Uterus (tissue), 4 donors: ENCODE measurements around the gene SCN4A. TPM values are rescaled to one million over a fixed set of nuclear protein-coding genes. Genes with fewer than 3 reads are reported as not detected.

ENCODE experiments used
- DNase-seq, 2 donors: peaks; one replicate each; pipeline ENCODE4 v3.0.0-alpha.2; 2019 to 2020
- H3K27ac ChIP-seq, 2 donors: fragments of 200-600 bp; sonication (generic); 1 replicate in 1 of 2; 2 replicates in 1 of 2; pipeline ENCODE4 v1.5.1; 2016 to 2018
- H3K27me3 ChIP-seq, 2 donors: fragments of 200-600 bp; sonication (generic); one replicate each; pipeline ENCODE4 v1.5.1; 2018 to 2019; ENCODE audit warnings: control low read depth in 1 of 2
- H3K36me3 ChIP-seq, 2 donors: fragments of 200-600 bp; sonication (generic); one replicate each; pipeline ENCODE4 v1.5.1; 2019; ENCODE audit warnings: control low read depth in 1 of 2
- H3K4me1 ChIP-seq, 2 donors: fragments of 200-600 bp; sonication (generic); one replicate each; pipeline ENCODE4 v1.5.1; 2018 to 2019; ENCODE audit warnings: control low read depth in 1 of 2
- H3K4me3 ChIP-seq, 2 donors: fragments of 200-600 bp; sonication (generic); 1 replicate in 1 of 2; 2 replicates in 1 of 2; pipeline ENCODE4 v1.5.1; 2018 to 2019; ENCODE audit warnings: mild to moderate bottlenecking in 1 of 2
- H3K9me3 ChIP-seq, 2 donors: fragments of 200-600 bp; sonication (generic); one replicate each; pipeline ENCODE4 v1.5.1; 2019; ENCODE audit warnings: control low read depth in 1 of 2
- CTCF ChIP-seq, 4 experiments: fragments of 200-600 bp in 2 of 4; fragments of 450-650 bp in 2 of 4; sonication (generic) in 2 of 4; IDR thresholded peaks; one replicate each; pipeline ENCODE4 v1.5.1; 2016 to 2019; ENCODE audit warnings: antibody characterized with exemption in 4 of 4, mild to moderate bottlenecking in 2 of 4, moderate library complexity in 1 of 4
- POLR2A ChIP-seq, 2 donors: fragments of 450-650 bp; IDR thresholded peaks; one replicate each; pipeline ENCODE4 v1.6.1; 2016; ENCODE audit warnings: antibody characterized with exemption in 2 of 2, mild to moderate bottlenecking in 1 of 2, moderate library complexity in 1 of 2
- intact Hi-C: fragments of 100-400 bp; cut with DNase I; formaldehyde crosslinking; loops from one replicate; pipeline ENCODE4 v1.15.1; 2023; ENCODE audit warnings: low total_unique reads
- total RNA-seq, 4 donors: library from RNA; depleted of rRNA in 3 of 4; stranded (reverse); fragments of >200 nt in 3 of 4; gene quantifications; one replicate each; pipeline versions ENCODE4 v1.1.0 to v1.2.4, GENCODE V29; 2014 to 2023
- donor health status: DM: yes; HTN: yes; CAD: no.

SCN4A gene
- total RNA-seq, 4 donors from 2014 or later, result 0.14 to 0.24 TPM; not detected in 2

GRCh38 chr17:63967953-63968352 lies 4.8 kb downstream of the SCN4A start:
- no peaks in the 10 kb centered on the region for H3K36me3 ChIP-seq

DNA sequence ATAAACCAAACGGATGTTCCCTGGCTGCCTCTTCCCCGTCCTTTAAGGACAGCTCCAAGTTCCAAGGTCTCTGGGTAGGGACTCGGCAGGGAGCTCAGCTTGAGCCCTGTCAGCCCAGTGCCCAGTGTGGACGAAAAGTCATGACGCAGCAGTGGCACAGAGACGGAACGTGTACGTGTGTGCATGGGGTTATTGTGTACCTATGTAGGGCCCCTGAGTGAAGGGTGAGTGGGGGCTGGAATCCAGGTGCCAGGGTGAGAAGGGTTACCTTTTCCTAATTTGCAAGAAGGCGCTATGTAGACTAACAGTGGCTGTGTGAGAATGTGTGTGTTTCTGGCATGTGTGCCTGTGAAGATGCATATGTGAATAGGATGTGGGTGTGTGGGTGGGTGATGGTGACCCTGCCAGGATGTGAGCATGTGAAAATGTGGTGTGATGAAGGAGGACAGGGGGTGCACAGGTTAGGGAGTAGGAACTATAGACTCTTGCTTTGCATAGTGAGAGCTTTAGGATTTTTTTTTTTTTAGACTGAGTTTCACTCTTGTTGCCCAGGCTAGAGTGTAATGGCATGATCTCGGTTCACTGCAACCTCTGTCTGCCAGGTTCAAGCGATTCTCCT lies 6.0 kb downstream of the SCN4A start:
- TF ChIP-seq POLR2A (IDR thresholded peaks at IDR 0.05) (no peak), CTCF (IDR thresholded peaks at IDR 0.05) (no peak)
- no peak overlapping the region for H3K27ac ChIP-seq
- no peaks in the 10 kb centered on the region for H3K4me1 ChIP-seq
- no peaks in the 10 kb centered on the region for H3K27me3 ChIP-seq
- no peak overlapping the region for H3K4me3 ChIP-seq
- no peaks in the 10 kb centered on the region for H3K36me3 ChIP-seq
- H3K9me3 ChIP-seq, result no peaks in the 10 kb centered on the region
- DNase-seq, result no peak
- intact Hi-C loops, result no loop called here

More at GRCh38 chr17:63967953-63968352, 4.8 kb downstream of the SCN4A start:
- TF ChIP-seq CTCF (IDR thresholded peaks at IDR 0.05) (no peak), POLR2A (IDR thresholded peaks at IDR 0.05) (no peak)
- Histone ChIP-seq H3K4me1 (no peaks in the 10 kb centered on the region), H3K27ac (no peak overlapping the region), H3K27me3 (no peaks in the 10 kb centered on the region), H3K9me3 (no peaks in the 10 kb centered on the region), H3K4me3 (no peak overlapping the region)
- intact Hi-C loops, result no loop called here
- DNase-seq, result no peak

DNA sequence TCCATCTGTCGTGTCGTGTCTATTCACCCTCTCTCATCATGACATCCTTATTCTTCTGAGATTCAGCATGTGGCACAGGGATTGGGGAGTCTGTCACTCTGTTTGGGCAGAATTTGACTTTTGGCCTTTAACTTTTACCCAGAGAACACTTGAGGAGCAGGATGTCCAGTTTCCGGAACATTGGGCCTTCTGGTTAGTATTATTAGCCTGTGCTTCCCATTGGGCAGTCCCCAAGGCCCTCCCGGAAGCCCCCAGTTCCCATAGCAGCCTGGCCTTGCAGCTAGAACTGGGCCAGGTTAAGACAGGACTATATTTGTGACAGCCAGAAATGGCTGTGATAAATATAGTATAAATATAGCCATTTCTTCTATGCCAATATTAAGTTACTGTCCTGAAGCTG lies 9.6 kb downstream of the SCN4A start:
- H3K4me1 ChIP-seq, result no peaks in the 10 kb centered on the region
- no peaks in the 10 kb centered on the region for H3K36me3 ChIP-seq
- intact Hi-C loops, result no loop called here
- H3K27me3 ChIP-seq, result no peaks in the 10 kb centered on the region
- H3K4me3 ChIP-seq, result no peak overlapping the region
- no peak for TF ChIP-seq CTCF (IDR thresholded peaks at IDR 0.05)
- no peak for TF ChIP-seq POLR2A (IDR thresholded peaks at IDR 0.05)
- H3K27ac ChIP-seq, result peak overlapping the region; percentile 61 to 63
- peak in 1 of 2 donors; percentile 54 for DNase-seq
- H3K9me3 ChIP-seq, result no peaks in the 10 kb centered on the region

- DNase-seq, result no peak
- intact Hi-C loops, result no loop called here
- H3K4me3 ChIP-seq, result no peak overlapping the region
- TF ChIP-seq POLR2A (IDR thresholded peaks at IDR 0.05) (no peak), CTCF (IDR thresholded peaks at IDR 0.05) (no peak)
- no peaks in the 10 kb centered on the region for H3K9me3 ChIP-seq
- H3K27me3 ChIP-seq, result no peaks in the 10 kb centered on the region
- no peaks in the 10 kb centered on the region for H3K4me1 ChIP-seq
- peak overlapping the region; percentile 47 to 52 for H3K27ac ChIP-seq
- H3K36me3 ChIP-seq, result no peaks in the 10 kb centered on the region
Measured at GRCh38 chr17:63962298-63962744, 10.4 kb downstream of the SCN4A start.

- peak; percentile 37 to 44 for DNase-seq
- peak overlapping the region in 1 of 2 donors; percentile 47 for H3K27ac ChIP-seq
- H3K36me3 ChIP-seq, result no peaks in the 10 kb centered on the region
- no peaks in the 10 kb centered on the region for H3K27me3 ChIP-seq
- no peaks in the 10 kb centered on the region for H3K9me3 ChIP-seq
- H3K4me1 ChIP-seq, result no peaks in the 10 kb centered on the region
- no peak overlapping the region for H3K4me3 ChIP-seq
- intact Hi-C loops, result no loop called here
- no peak for TF ChIP-seq CTCF (IDR thresholded peaks at IDR 0.05)
- no peak for TF ChIP-seq POLR2A (IDR thresholded peaks at IDR 0.05)
Measured at GRCh38 chr17:63961355-63962212, 11.1 kb downstream of the SCN4A start.
